DND-41 (cell line): ENCODE measurements around the gene ADPRHL1.

Experiments
- EZH2 ChIP-seq: IDR thresholded peaks from 3 replicates; pipeline ENCODE4 v1.6.1; 2012; ENCODE audit warnings: borderline replicate concordance, low read depth, mild to moderate bottlenecking, moderate library complexity, low read length, inconsistent platforms; ENCODE audit not compliant: severe bottlenecking
- TF ChIP-seq, protein P1 (sequence below): IDR thresholded peaks from 2 replicates; pipeline ENCODE4 v1.5.1; 2012; ENCODE audit warnings: borderline replicate concordance, low read length, moderate library complexity, mild to moderate bottlenecking; ENCODE audit not compliant: poor library complexity, severe bottlenecking; ENCODE audit errors: extremely low read depth

DNA sequence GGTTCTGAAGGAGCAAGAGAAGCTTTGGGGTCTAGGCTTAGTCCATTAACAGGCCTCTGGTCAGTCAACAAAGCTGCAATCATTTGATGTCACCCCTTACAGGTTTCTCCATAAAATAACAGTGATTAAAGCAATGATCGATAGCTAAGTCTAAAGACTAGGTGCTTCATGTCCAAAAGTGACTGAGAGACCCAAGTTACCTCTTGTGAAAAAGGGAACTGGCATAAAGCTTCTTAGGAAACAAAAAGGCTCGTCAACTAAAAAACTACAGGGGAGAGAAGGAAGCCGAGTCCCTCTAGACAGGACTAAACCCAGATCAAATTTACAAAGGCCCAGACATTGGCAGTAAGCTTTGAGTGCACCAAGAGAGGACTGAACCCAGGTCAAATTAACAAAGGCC is 35.0 kb upstream of the ADPRHL1 start:
- TF ChIP-seq, protein P1, sequence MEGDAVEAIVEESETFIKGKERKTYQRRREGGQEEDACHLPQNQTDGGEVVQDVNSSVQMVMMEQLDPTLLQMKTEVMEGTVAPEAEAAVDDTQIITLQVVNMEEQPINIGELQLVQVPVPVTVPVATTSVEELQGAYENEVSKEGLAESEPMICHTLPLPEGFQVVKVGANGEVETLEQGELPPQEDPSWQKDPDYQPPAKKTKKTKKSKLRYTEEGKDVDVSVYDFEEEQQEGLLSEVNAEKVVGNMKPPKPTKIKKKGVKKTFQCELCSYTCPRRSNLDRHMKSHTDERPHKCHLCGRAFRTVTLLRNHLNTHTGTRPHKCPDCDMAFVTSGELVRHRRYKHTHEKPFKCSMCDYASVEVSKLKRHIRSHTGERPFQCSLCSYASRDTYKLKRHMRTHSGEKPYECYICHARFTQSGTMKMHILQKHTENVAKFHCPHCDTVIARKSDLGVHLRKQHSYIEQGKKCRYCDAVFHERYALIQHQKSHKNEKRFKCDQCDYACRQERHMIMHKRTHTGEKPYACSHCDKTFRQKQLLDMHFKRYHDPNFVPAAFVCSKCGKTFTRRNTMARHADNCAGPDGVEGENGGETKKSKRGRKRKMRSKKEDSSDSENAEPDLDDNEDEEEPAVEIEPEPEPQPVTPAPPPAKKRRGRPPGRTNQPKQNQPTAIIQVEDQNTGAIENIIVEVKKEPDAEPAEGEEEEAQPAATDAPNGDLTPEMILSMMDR = no peak
- no peak for TF ChIP-seq EZH2
